Activated gamma-delta T cell (primary cell): Measurements from ENCODE around the gene YTHDF1.
"Not testable (repeated sequence)": the region's sequence is repeated elsewhere in the genome, so short reads cannot be mapped to it uniquely, and the experiment has no call there.

Source experiments
- DNase-seq: peaks from one replicate; lab custom pipeline; 2025; lab: John Stamatoyannopoulos, UW

YTHDF1 gene

GRCh38 chr20:63227260-63227659 is 11.3 kb upstream of the YTHDF1 start:
- no peak for DNase-seq

DNA sequence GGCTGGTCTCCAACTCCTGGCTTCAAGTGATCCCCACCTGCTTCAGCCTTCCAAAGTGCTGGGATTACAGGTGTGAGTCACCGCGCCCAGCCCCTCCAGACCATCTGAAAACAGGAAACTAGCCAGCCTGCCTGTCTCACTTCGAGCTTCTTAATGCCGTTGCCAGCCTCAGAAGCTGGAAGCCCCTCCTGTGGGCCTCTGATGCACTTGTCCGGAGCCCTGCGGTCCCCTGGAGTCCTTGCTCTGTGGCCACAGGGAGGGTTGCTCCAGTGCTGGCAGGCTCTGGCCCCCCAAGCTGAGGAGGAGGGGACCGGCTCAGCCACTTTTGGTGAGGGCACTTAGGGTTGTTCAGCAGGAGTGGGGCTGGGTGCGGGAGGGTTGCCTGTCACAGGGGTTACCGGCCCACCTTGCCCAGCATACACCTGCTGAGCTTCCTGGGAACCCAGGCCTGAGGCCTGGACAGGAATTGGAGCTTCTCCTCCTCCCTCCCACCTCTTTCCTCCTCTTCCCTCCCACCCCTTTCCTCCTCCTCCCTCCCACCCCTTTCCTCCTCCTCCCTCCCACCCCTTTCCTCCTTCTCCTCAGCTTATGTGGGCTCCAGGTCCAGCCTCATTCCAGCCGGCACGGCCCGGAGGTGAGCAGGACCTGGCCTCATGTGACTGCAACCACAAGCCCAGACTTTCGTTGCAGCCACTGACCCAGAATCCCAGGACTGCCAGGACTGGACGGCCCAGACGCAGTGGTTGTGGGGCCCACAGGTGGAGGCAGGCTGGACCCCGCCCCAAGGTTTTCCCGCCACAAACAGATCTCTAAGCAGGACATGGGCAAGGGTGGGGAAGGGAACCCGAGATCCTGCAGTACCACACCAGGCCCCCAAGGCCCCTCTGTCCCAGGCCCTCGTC is 10.4 kb upstream of the YTHDF1 start:
- no peak for DNase-seq

GRCh38 chr20:63225082-63225454 is 9.1 kb upstream of the YTHDF1 start:
- no peak for DNase-seq

GRCh38 chr20:63224412-63225081 is 8.6 kb upstream of the YTHDF1 start:
- no peak for DNase-seq

DNA sequence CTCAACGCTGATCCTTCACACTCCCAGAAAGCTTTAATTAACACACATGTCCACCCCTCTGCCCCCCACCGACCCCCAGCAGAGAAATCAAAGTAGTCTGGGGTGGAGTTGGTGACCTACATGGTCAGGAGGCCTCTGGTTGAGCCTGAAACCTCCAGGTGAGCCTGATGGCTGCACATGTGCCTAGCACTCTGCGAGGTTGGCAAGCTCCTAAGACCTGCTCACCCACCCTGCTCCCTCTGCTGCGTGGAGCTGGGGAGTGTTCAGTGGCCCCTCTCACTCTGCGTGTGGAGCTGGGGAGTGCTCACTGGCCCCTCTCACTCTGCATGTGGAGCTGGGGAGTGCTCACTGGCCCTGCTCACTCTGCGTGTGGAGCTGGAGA is 7.9 kb upstream of the YTHDF1 start:
- no peak for DNase-seq

DNA sequence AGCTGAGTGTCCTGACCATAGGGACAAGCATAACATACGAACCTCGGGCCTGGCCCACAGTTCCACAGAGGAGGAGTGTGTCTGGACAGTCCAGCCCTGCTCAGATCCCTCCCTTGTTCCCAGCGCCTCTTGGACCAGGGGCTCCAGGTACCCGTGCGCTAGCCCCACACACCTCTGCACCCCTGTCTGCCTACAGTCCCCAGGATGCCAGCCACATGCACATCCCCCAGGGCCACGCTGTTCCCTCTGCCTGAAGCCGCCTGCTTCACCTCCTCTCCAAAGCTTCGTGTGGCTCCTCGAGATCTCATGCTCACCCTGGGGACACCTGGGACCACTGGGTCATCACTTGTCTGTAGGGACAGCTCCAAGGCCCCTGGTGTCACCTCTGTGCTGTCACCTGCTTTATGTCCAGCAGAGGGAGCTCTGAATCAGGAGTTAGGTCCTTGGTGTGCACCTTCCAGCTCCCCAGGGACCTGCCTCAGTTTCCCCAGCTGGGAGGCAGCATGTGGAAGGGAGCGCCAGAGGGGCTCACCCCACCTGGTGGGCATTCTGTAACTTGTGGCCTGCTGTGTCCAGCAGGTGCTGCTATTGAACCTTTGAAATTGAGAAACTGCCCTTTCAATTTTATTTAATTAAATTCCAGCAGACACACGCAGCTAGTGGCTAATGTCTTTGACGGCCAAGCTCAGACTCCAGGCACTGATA is 7.3 kb upstream of the YTHDF1 start:
- no peak for DNase-seq

DNA sequence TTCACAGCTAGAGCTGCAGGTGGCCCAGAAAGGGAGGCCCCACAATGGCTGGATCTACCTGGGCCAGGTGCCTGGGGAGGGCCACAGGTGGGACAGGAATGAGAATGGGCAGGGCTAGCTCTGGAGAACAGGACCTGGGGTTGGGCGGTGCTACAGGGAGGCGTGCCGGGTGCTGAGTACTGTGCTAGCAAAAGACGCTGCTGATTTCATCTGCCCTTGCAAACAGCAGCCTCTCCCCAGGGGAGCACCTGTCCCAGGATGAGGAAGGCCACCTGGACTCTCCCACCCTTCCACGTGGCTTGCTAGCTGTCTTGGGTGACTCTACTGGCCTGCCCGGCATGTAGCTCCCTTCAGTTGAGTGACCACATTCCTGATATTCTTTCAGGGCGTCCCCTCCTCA is 6.6 kb upstream of the YTHDF1 start:
- DNase-seq: no peak

DNA sequence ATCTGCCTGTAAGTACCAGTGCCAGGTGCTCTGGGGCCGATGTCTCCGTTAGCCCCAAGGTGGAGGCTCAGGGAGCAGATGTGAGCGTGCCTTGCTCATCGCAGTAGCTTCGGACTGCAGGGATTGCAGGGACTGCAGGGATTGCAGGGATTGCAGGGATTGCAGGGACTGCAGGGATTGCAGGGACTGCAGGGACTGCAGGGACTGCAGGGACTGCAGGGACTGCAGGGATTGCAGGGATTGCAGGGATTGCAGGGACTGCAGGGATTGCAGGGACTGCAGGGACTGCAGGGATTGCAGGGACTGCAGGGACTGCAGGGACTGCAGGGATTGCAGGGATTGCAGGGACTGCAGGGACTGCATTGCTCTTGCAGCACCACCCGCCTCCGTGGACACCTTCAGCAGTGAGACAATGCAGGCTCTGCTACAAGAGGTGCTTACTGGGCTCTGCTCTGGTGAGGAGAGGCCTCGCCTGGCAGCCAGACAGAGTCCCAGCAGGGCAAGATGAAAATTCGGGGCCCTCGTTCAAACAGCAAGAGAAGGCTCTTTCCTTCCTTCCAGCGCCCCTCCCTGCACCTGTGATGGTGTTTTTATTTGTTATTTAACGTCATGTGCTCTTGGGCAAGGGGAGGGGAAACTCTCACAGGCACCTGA is 5.6 kb upstream of the YTHDF1 start:
- DNase-seq: not testable (repeated sequence)

GRCh38 chr20:63220696-63221399 is 4.9 kb upstream of the YTHDF1 start:
- no peak for DNase-seq

- DNase-seq: no peak
Measured at GRCh38 chr20:63219866-63220521, 4.1 kb upstream of the YTHDF1 start.

DNA sequence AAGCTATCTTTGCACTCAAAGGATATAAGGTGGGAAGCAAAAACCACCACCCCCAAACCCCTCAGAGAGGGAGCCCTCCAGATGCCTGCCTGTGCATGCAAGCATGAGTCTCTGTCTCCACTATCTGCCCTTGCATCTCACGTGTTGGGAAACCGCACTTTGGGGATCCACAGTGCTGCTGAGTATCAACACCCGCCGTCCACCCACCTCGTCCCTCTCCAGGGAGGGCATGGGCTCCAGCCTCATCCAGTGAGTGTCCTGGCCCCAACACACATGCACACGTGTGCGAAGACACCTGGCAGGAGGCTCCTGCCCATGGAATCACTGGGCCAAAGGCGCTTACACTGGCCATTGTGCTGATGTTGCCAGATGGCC is 3.5 kb upstream of the YTHDF1 start:
- no peak for DNase-seq

DNA sequence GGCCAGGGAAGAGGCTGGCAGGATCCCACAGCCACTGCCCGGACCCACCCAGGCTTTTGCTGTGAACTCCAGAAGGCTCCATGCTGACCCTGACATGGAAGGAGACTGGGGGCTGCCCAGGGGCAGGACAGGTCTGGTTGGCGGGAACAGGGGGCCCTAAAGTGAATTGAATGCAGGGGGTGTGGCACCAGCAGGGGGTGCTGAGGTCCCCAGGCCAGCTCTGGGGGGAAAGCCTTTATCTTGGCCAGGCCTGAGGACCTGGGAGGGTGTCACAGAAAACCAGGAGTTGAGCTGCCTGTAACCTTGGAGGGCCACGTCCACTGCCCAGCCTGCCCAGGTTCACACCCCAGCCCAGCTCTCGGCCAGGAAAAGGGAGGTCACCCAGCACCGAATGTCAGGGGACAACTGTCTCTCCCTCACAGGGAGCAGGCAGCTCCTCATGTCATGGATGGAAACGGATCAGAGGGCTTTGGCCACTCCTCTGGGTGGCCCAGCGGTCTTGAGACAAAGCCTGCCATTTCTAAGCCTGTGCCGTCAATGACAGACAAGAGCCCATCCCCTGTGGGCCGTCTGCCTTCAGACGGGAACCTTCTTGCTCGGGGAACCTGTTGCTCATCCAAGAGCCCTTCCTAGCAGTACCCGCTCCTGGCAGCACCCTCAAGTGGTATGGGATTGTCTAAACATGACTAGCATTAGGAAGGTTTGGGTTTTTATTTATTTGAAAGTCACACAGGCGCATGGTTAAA is 2.9 kb upstream of the YTHDF1 start:
- DNase-seq: no peak

- no peak for DNase-seq
Measured at GRCh38 chr20:63217706-63218105, 1.8 kb upstream of the YTHDF1 start.

- DNase-seq: no peak
Measured at GRCh38 chr20:63216849-63217471, 1.0 kb upstream of the YTHDF1 start.

- no peak for DNase-seq
Measured at GRCh38 chr20:63215101-63216040, 560 bp downstream of the YTHDF1 start.

DNA sequence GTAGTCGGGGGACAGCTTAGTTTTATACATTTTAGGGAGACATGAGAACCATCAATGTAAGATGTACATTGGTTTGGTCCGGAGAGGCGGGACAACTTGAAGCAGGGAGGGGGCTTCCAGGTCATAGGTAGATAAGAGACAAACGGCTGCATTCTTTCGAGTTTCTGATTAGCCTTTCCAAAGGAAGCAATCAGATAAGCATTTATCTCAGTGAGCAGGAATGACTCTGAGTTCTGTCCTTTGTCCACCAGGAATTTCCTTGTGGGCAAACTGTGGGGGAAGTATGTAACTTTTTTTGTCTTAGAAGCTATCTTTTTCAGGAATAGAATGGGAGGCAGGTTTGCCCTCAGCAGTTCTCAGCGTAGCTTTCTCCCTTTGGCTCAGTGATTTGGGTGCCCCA is 1.4 kb downstream of the YTHDF1 start:
- no peak for DNase-seq

DNA sequence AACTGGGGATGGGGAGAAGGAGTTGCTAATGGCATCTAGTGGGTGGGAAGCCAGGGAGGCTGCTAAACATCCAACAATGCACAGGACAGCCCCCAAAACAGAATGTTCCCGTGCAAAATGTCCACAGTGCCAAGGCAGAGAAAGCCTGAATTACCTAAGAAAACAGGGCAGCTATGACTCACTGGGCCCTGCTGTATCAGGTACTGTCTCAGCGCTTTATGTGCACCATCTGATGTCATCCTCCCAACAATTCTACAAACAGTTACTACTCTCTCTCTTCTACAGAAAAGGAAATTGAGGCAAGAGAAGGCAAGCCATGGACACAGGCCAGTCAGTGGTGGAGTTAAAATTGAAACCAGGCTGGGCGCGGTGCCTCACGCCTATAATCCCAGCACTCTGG is 3.1 kb downstream of the YTHDF1 start:
- DNase-seq: no peak

DNA sequence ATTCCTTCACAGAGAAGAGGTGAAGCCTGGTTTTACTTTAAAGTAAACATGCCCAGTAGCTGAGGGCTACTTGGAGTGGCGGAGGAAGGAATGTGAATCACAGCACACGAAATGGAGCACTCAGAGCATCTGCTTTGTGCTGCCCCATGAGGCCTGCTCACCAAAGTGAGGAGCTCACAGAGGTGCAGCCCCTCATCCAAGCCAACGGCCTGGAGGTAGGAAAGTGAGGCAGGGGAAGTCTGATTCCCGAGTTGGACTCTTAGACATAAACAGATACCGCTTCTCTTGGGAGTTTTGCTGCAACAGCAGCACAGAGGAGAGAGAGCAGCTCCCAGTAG is 3.6 kb downstream of the YTHDF1 start:
- DNase-seq: no peak

GRCh38 chr20:63210011-63210605 is 5.8 kb downstream of the YTHDF1 start:
- DNase-seq: no peak
